Calu3 (cell line): ENCODE results near the gene RBM14. TPM values are rescaled to one million over a fixed set of nuclear protein-coding genes. Genes with fewer than 3 reads are reported as not detected.

Experiments used
- BruUV-seq: library from RNA; stranded (reverse); fragments of 400-500 nt; replicated peaks from 2 replicates; lab custom pipeline; 2021; lab: Mats Ljungman, UMichigan
- CTCF ChIA-PET: fragments of 300-600 bp; sonication (Branson Sonifier 250); formaldehyde crosslinking; loops from one replicate; lab custom pipeline; 2022; ENCODE audit warnings: antibody characterized with exemption; lab: Charles Lee
- DNase-seq: peaks from one replicate; pipeline ENCODE4 v3.0.0; 2022
- H3K27ac Mint-ChIP-seq: one replicate; pipeline ENCODE4 v1.8.0; 2022; ENCODE audit warnings: mixed read lengths; ENCODE audit not compliant: unreplicated experiment
- H3K27me3 Mint-ChIP-seq: one replicate; pipeline ENCODE4 v1.8.0; 2022; ENCODE audit warnings: mixed read lengths; ENCODE audit not compliant: unreplicated experiment
- H3K36me3 Mint-ChIP-seq: one replicate; pipeline ENCODE4 v1.8.0; 2022; ENCODE audit warnings: mild to moderate bottlenecking, moderate library complexity, mixed read lengths; ENCODE audit not compliant: insufficient read depth, unreplicated experiment
- H3K4me1 Mint-ChIP-seq: one replicate; pipeline ENCODE4 v1.8.0; 2022; ENCODE audit warnings: mild to moderate bottlenecking, low read depth, mixed read lengths; ENCODE audit not compliant: unreplicated experiment
- H3K4me3 Mint-ChIP-seq: one replicate; pipeline ENCODE4 v1.8.0; 2022; ENCODE audit warnings: mild to moderate bottlenecking, low read depth, moderate library complexity, mixed read lengths; ENCODE audit not compliant: unreplicated experiment
- H3K9me3 Mint-ChIP-seq: one replicate; pipeline ENCODE4 v1.8.0; 2022; ENCODE audit warnings: low read depth, mixed read lengths; ENCODE audit not compliant: unreplicated experiment
- intact Hi-C: fragments of 100-400 bp; cut with micrococcal nuclease; formaldehyde crosslinking; loops from one replicate; pipeline ENCODE4 v1.10.0; 2022; ENCODE audit not compliant: unreplicated experiment
- total RNA-seq: library from RNA; stranded (reverse); gene quantifications from 2 replicates; pipeline ENCODE4 v1.2.3, GENCODE V29; 2022
- TF ChIP-seq, protein P1 (sequence below): fragments of 200-600 bp; IDR thresholded peaks from one replicate; pipeline ENCODE4 v1.8.0; 2022; ENCODE audit warnings: antibody characterized with exemption; ENCODE audit not compliant: unreplicated experiment

The RBM14 gene
- total RNA-seq, 1 experiment from 2014 or later = 107 TPM

DNA sequence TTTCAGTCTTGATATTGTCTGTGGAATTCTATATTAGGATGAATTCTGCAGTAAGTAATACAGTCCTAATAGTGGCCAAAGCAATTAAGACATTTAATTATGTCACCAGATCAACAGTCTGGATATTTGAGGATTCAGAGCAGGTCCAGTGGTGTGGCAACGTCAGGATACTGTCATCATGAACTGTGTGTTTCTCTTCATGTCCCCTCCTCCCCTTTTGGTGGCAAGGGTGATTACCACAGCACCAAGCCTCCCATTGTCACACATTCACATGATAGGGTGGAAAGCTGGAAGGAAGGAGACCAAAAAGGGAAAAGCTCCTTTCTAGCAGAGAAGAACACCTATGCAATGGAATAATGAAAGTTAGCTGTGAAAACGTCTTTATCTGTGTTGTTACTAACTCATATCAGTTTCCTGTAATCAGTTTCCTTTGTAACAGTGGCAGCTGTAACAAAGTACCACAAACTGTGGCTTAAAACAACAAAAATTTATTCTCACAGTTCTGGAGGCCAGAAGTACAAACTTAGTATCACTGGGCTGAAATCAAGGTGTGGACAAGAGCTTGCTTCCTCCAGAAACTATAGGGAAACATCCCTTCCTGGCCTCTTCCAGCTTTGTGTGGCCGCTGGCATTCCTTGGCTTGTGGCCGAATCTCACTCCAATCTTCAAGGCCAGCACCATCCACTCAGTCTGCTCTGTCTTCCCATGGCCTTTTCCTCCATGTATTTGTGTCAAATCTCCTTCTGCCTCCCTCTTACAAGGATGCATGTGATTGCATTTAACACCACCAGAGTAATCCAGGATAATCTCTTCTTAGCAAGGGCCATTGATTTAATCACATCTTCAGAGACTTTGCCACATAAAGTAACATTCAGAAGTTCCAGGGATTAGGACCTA is 6.5 kb upstream of the RBM14 start:
- BruUV-seq = no TSS peak
- CTCF ChIA-PET = no interaction called here

DNA sequence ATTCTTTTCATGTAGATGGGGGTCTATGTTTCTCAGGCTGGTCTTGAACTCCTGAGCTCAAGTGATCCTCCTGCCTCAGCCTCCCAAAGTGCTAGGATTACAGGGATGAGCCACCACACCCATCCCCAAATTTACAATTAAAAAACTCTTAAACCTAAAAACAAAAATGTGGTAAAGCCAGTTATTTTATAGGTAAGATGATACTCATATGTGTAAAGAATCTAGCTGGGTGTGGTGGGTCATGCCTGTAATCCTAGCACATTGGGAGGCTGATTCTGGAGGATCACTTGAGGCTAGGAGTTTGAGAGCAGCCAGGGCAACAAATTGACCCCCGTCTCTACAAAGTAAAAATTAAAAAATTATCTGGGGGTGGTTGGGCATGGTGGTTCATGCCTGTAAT is 4.0 kb upstream of the RBM14 start:
- no peaks in the 10 kb centered on the region for H3K9me3 Mint-ChIP-seq
- CTCF ChIA-PET = no interaction called here
- intact Hi-C loops = no loop called here
- H3K27me3 Mint-ChIP-seq = no peaks in the 10 kb centered on the region
- no peak overlapping the region for H3K27ac Mint-ChIP-seq
- H3K4me1 Mint-ChIP-seq = no peaks in the 10 kb centered on the region
- H3K4me3 Mint-ChIP-seq = no peak overlapping the region
- H3K36me3 Mint-ChIP-seq = peaks cover 25% of the 10 kb centered on the region
- TF ChIP-seq, protein P1, sequence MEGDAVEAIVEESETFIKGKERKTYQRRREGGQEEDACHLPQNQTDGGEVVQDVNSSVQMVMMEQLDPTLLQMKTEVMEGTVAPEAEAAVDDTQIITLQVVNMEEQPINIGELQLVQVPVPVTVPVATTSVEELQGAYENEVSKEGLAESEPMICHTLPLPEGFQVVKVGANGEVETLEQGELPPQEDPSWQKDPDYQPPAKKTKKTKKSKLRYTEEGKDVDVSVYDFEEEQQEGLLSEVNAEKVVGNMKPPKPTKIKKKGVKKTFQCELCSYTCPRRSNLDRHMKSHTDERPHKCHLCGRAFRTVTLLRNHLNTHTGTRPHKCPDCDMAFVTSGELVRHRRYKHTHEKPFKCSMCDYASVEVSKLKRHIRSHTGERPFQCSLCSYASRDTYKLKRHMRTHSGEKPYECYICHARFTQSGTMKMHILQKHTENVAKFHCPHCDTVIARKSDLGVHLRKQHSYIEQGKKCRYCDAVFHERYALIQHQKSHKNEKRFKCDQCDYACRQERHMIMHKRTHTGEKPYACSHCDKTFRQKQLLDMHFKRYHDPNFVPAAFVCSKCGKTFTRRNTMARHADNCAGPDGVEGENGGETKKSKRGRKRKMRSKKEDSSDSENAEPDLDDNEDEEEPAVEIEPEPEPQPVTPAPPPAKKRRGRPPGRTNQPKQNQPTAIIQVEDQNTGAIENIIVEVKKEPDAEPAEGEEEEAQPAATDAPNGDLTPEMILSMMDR = no peak
- DNase-seq = no peak
- BruUV-seq = no TSS peak

More for the DNA sequence above, 6.5 kb upstream of the RBM14 start:
- TF ChIP-seq, protein P1 = no peak
- intact Hi-C loops = no loop called here
- no peak for DNase-seq
- H3K36me3 Mint-ChIP-seq = peaks cover under 1% of the 10 kb centered on the region
- no peaks in the 10 kb centered on the region for H3K9me3 Mint-ChIP-seq
- H3K4me1 Mint-ChIP-seq = no peaks in the 10 kb centered on the region
- H3K4me3 Mint-ChIP-seq = no peak overlapping the region
- no peaks in the 10 kb centered on the region for H3K27me3 Mint-ChIP-seq
- no peak overlapping the region for H3K27ac Mint-ChIP-seq

DNA sequence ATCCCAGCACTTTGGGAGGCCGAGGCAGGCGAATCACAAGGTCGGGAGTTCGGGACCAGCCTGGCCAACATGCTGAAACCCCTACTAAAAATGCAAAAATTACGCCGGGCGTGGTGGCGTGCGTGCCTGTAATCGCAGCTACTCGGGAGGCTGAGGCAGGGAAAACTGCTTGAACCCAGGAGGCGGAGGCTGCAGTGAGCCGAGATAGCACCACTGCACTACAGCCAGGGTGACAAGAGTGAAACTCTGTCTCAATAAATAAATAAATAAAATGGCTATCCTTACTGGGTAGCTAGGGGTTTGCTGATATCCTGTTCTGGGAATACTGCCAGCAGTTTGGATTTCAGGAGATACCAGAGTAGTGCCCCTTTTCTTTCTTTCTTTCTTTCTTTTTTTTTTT is 2.4 kb upstream of the RBM14 start:
- Mint-ChIP-seq H3K27ac (no peak overlapping the region), H3K27me3 (no peaks in the 10 kb centered on the region), H3K36me3 (peaks cover 41% of the 10 kb centered on the region), H3K4me3 (no peak overlapping the region), H3K4me1 (peaks cover 13% of the 10 kb centered on the region), H3K9me3 (no peaks in the 10 kb centered on the region)
- DNase-seq = no peak
- TF ChIP-seq, protein P1 = no peak
- intact Hi-C loops = no loop called here
- BruUV-seq = no TSS peak
- CTCF ChIA-PET = no interaction called here

DNA sequence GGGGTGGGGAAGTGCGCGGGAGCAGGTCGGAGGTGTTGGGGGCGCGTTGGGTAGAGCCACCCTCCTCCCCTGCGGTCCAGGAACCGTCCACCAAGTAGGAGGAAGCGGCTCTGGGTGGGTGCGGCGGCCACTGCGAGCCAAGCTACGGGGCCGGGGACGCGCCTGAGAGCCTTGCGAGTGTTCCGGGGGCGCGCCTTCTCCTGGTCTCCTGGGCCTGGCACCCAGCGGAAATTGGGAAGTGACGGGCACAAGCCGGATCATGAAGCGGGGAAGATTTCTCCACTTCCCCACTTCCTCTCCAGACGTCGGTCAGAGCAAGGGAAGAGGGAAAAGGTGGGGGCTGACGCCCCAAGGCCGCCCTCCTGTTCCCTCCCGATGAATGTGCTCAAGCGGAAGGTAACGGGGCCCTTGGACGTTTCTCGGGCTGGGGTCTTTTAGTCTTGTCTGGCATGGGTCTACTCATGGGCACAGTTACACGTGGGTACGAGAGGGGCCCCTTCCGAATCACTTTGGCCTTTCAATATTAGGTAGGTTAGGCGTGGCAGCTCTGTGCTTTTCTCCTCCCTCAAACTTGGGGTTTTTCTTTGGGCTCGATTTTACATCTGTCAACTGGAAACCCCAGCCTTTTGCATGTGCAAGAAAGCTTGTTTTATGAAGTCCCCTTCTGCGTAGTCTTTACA is 865 bp downstream of the RBM14 start:
- peak overlapping the region; percentile 99 for H3K4me3 Mint-ChIP-seq
- BruUV-seq = no TSS peak
- peaks cover 22% of the 10 kb centered on the region for H3K4me1 Mint-ChIP-seq
- peak overlapping the region; percentile 99 for H3K27ac Mint-ChIP-seq
- peaks cover 67% of the 10 kb centered on the region for H3K36me3 Mint-ChIP-seq
- no peaks in the 10 kb centered on the region for H3K27me3 Mint-ChIP-seq
- no peaks in the 10 kb centered on the region for H3K9me3 Mint-ChIP-seq
- intact Hi-C loops = no loop called here
- CTCF ChIA-PET = interaction anchor here (1.8 kb wide), 1 partner anchor 21 kb away, joined by 7 read pairs; the partner anchor contains the start of gene RBM4
- DNase-seq = no peak
- TF ChIP-seq, protein P1 = no peak
